ENCODE measurements around the gene CNTN2.

DNA sequence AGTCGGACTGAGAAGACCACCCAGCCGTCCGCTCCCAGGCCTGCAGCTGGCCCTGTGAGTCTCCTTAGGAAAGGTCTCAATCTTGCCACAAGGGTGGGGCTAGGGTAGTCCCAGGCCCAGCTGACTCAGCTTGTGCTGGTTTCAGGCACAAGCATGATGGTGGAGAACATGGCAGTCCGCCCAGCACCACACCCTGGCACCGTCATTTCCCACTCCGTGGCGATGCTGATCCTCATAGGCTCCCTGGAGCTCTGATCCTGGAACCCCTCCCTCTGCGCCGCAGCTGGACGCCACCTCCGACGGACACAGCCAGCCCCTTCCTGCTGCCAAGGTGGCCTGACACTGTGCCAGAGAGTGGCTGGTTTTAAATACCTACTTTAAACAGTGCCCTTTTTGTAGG is 30.5 kb downstream of the CNTN2 start:
- TF ChIP-seq, protein P1, sequence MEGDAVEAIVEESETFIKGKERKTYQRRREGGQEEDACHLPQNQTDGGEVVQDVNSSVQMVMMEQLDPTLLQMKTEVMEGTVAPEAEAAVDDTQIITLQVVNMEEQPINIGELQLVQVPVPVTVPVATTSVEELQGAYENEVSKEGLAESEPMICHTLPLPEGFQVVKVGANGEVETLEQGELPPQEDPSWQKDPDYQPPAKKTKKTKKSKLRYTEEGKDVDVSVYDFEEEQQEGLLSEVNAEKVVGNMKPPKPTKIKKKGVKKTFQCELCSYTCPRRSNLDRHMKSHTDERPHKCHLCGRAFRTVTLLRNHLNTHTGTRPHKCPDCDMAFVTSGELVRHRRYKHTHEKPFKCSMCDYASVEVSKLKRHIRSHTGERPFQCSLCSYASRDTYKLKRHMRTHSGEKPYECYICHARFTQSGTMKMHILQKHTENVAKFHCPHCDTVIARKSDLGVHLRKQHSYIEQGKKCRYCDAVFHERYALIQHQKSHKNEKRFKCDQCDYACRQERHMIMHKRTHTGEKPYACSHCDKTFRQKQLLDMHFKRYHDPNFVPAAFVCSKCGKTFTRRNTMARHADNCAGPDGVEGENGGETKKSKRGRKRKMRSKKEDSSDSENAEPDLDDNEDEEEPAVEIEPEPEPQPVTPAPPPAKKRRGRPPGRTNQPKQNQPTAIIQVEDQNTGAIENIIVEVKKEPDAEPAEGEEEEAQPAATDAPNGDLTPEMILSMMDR (IDR thresholded peaks at IDR 0.05; ENCODE audit: low read length): no peak
- no peak for TF ChIP-seq EZH2 (optimal IDR thresholded peaks at IDR 0.05; ENCODE audit: low read depth, low read length)
- no peak for TF ChIP-seq EZH2phosphoT487 (IDR thresholded peaks at IDR 0.05; ENCODE audit: low read length)

All from MM.1S (cell line).